Transverse colon (tissue), 4 donors: ENCODE data around the gene ST8SIA6. TPM values are rescaled to one million over a fixed set of nuclear protein-coding genes. Genes with fewer than 3 reads are reported as not detected.
"Not testable (repeated sequence)": the region's sequence is repeated elsewhere in the genome, so short reads cannot be mapped to it uniquely, and the experiment has no call there.

Experiments
- DNase-seq: peaks from one replicate; pipeline ENCODE4 v3.0.0-alpha.2; 2019
- H3K27ac ChIP-seq, 4 donors: fragments of 200-600 bp; sonication (generic); 2 replicates each; pipeline ENCODE4 v1.5.1; 2016 to 2018; ENCODE audit warnings: inconsistent platforms in 4 of 4
- H3K27me3 ChIP-seq: fragments of 200-600 bp; sonication (generic); 2 replicates; pipeline ENCODE4 v1.5.1; 2017; ENCODE audit warnings: inconsistent platforms
- H3K36me3 ChIP-seq, 4 donors: fragments of 200-600 bp; sonication (generic); 2 replicates each; pipeline ENCODE4 v1.5.1; 2017 to 2019; ENCODE audit warnings: inconsistent platforms in 4 of 4
- H3K4me1 ChIP-seq, 4 donors: fragments of 200-600 bp; sonication (generic); 2 replicates each; pipeline ENCODE4 v1.5.1; 2017 to 2020; ENCODE audit warnings: inconsistent platforms in 4 of 4
- H3K4me3 ChIP-seq, 4 donors: fragments of 200-600 bp; sonication (generic); 1 replicate in 1 of 4; 2 replicates in 3 of 4; pipeline versions ENCODE4 v1.5.1 to v1.6.1; 2017 to 2019; ENCODE audit warnings: inconsistent platforms in 4 of 4
- H3K9me3 ChIP-seq, 2 donors: fragments of 200-600 bp; sonication (generic); 2 replicates each; pipeline ENCODE4 v1.5.1; 2017 to 2019; ENCODE audit warnings: inconsistent platforms in 2 of 2
- CTCF ChIP-seq, 5 experiments: fragments of 200-600 bp in 3 of 5; fragments of 450-650 bp in 2 of 5; sonication (generic) in 3 of 5; IDR thresholded peaks; 1 replicate in 2 of 5; 2 replicates in 3 of 5; pipeline ENCODE4 v1.5.1; 2016 to 2017; ENCODE audit warnings: antibody characterized with exemption in 5 of 5, inconsistent platforms in 3 of 5, mild to moderate bottlenecking in 2 of 5, moderate library complexity in 1 of 5
- EP300 ChIP-seq: sonication (generic); formaldehyde crosslinking; IDR thresholded peaks from one replicate; pipeline ENCODE4 v1.6.1; 2017; ENCODE audit warnings: antibody characterized with exemption, low read depth
- POLR2A ChIP-seq: fragments of 450-650 bp; IDR thresholded peaks from one replicate; pipeline ENCODE4 v1.6.1; 2016; ENCODE audit warnings: antibody characterized with exemption, mild to moderate bottlenecking, moderate library complexity
- POLR2AphosphoS5 ChIP-seq, 3 donors: sonication (generic); formaldehyde crosslinking; IDR thresholded peaks; one replicate each; pipeline ENCODE4 v1.6.1; 2016; ENCODE audit warnings: antibody characterized with exemption in 3 of 3
- WGBS, 2 donors: methylation state at CpG; one replicate each; pipeline ENCODE4 v1.1.5; 2018; ENCODE audit warnings: low coverage in 1 of 2; 5-methylcytosine and 5-hydroxymethylcytosine counted together
- in situ Hi-C, 4 donors: fragments of 200-750 bp; cut with MboI; loops; one replicate each; pipeline versions ENCODE4 v1.15.0 to v1.15.1; 2017; ENCODE audit warnings: low sequenced_read_pairs in 3 of 4, low pct_ligation_motif_present in 1 of 4, low pct_unique_long_range_greater_than_20kb in 1 of 4
- intact Hi-C: fragments of 100-400 bp; cut with DNase I; formaldehyde crosslinking; loops from one replicate; pipeline ENCODE4 v1.15.1; 2023; ENCODE audit warnings: low total_unique reads
- total RNA-seq, 4 donors: library from RNA; depleted of rRNA; stranded (reverse); fragments of >200 nt; gene quantifications; one replicate each; pipeline ENCODE4 v1.1.0, GENCODE V29; 2016

Gene ST8SIA6
- total RNA-seq, 4 donors from 2014 or later: 0.64 to 1.2 TPM; not detected in 2

- Histone ChIP-seq H3K9me3 (no peaks in the 10 kb centered on the region), H3K4me1 (no peaks in the 10 kb centered on the region), H3K27ac (no peak overlapping the region), H3K4me3 (no peak overlapping the region), H3K36me3 (no peaks in the 10 kb centered on the region), H3K27me3 (no peaks in the 10 kb centered on the region)
- TF ChIP-seq EP300 (no peak), CTCF (IDR thresholded peaks at IDR 0.05) (no peak), POLR2AphosphoS5 (IDR thresholded peaks at IDR 0.05) (no peak), POLR2A (no peak)
- intact Hi-C loops: no loop called here
- 62 to 64% methylated on average over 2 of the region's 2 CpGs for WGBS, 2 donors
- in situ Hi-C loops: no loop called here
- DNase-seq: no peak
Measured at GRCh38 chr10:17335065-17335464, 119.3 kb downstream of the ST8SIA6 start.

DNA sequence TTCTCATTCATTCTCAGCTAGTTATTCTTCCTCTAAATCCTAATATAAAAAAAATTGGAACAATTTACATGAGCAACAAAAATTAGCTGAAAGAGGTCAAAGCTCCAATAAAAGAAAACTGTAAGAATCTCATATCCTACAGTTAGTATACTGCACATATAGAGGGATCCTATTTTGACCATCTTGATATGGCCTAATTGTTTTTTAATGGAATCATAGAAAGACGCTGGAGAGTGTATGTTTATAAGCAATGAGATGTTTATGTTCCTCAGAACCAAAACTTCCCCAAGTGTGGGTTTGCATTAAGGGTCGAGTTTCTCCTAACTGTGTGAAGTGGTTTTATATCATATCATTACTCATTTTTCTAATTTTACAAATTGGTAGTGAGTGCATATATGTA lies 123.9 kb downstream of the ST8SIA6 start:
- WGBS, 2 donors: 60 to 67% methylated on average over 1 to 2 of the region's 2 CpGs
- no peaks in the 10 kb centered on the region for H3K36me3 ChIP-seq
- H3K27ac ChIP-seq: no peak overlapping the region
- no peaks in the 10 kb centered on the region for H3K9me3 ChIP-seq
- no peaks in the 10 kb centered on the region for H3K27me3 ChIP-seq
- TF ChIP-seq POLR2AphosphoS5 (IDR thresholded peaks at IDR 0.05) (no peak), POLR2A (no peak), CTCF (IDR thresholded peaks at IDR 0.05) (no peak), EP300 (no peak)
- no peaks in the 10 kb centered on the region for H3K4me1 ChIP-seq
- in situ Hi-C loops (no loop called here), intact Hi-C loops (no loop called here)
- no peak overlapping the region for H3K4me3 ChIP-seq
- DNase-seq: no peak

DNA sequence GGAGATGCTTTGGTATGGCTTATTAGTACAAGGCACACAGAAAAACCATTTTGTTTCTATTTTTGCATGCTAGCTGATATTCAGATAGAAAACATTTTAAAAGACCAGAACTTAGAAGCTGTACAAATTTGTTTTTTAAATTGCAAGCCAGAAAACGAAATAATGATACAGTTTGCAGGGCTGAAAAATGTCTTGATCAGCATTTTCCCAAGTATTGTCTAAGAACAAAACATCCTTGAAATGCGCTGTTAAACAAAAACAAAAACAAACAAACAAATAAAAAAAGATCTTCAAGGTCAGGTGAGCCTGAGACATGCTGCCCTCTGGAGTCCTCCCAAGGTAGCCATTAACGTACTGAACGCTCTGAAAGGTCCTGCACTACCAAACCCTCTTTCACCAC lies 128.0 kb downstream of the ST8SIA6 start:
- in situ Hi-C loops: no loop called here
- DNase-seq: no peak
- no peak for TF ChIP-seq POLR2A
- TF ChIP-seq POLR2AphosphoS5 (IDR thresholded peaks at IDR 0.05): no peak
- TF ChIP-seq EP300: no peak
- no peak for TF ChIP-seq CTCF (IDR thresholded peaks at IDR 0.05)
- Histone ChIP-seq H3K36me3 (no peaks in the 10 kb centered on the region), H3K4me3 (no peak overlapping the region), H3K4me1 (no peaks in the 10 kb centered on the region), H3K9me3 (no peaks in the 10 kb centered on the region), H3K27ac (no peak overlapping the region), H3K27me3 (no peaks in the 10 kb centered on the region)
- WGBS, 2 donors: 75 to 79% methylated on average over 4 of the region's 4 CpGs
- intact Hi-C loops: no loop called here

DNA sequence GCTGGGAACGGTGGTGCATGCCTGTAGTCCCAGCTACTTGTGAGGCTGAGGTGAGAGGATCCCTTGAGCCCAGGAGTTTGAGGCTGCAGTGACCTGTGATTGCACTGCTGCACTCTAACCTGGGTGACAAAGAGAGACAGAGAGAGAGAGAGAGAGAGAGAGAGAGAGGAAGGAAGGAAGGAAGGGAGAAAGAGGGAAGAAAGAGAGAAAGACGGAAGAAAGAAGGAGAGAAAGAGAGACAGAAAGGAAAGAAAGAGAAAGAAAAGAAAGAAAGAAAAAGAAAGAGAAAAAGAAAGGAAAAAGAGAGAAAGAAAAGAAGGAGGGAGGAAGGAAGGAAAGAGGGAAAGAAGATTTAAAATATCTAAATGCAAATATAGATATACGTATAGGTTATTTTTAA lies 132.4 kb downstream of the ST8SIA6 start:
- H3K27ac ChIP-seq, intact Hi-C loops, H3K9me3 ChIP-seq, in situ Hi-C loops, H3K36me3 ChIP-seq, H3K27me3 ChIP-seq, H3K4me1 ChIP-seq, DNase-seq, H3K4me3 ChIP-seq: not testable (repeated sequence)
- WGBS, 2 donors: 71 to 79% methylated on average over 2 to 3 of the region's 3 CpGs

DNA sequence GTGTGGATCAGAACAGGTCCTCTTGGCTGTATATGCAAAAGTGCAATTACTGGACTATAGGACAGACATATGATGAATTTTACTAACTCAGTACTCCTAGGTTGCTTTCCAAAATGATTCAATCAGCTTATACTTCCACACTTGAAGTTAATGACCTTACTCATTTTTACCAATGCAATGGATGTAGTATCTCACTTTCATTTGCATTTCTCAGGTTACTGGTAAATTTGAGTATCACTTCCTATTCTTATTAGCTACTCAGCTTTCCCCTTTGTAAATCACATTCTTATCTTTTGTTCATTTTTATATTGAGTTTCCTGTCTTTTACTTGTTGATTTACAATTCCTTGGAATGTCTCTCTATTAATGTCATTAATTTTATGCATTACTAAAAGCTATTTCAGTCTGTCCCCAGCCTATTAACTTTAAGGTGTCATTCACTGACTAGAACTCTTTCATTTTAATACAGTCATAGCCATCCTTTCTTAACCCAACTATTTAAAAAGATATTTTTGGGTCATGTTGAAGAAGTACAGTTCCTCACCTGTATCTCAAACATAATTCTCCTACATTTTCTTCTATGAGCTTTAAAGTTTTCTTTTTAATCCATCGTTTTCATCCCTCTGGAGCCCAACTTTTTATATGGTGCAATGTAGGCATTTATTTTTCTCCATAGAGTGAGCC lies 137.8 kb downstream of the ST8SIA6 start:
- intact Hi-C loops: no loop called here
- WGBS, 2 donors: 55 to 61% methylated on average over 1 of the region's 1 CpG

More for the DNA sequence above, 137.8 kb downstream of the ST8SIA6 start:
- DNase-seq: no peak
- H3K4me1 ChIP-seq: no peaks in the 10 kb centered on the region
- no peaks in the 10 kb centered on the region for H3K36me3 ChIP-seq
- H3K4me3 ChIP-seq: no peak overlapping the region
- H3K27me3 ChIP-seq: no peaks in the 10 kb centered on the region
- H3K27ac ChIP-seq: no peak overlapping the region
- H3K9me3 ChIP-seq: no peaks in the 10 kb centered on the region
- in situ Hi-C loops: no loop called here
- TF ChIP-seq POLR2A: no peak
- no peak for TF ChIP-seq CTCF (IDR thresholded peaks at IDR 0.05)
- no peak for TF ChIP-seq POLR2AphosphoS5 (IDR thresholded peaks at IDR 0.05)
- TF ChIP-seq EP300: no peak
